Effector memory CD4-positive, alpha-beta T cell (primary cell): ENCODE measurements around the gene KTN1.

Experiments used
- DNase-seq, 3 donors: peaks; one replicate each; pipeline ENCODE4 v3.0.0-alpha.2; 2020
- H3K27ac ChIP-seq: 2 replicates; pipeline ENCODE4 v1.7.0; 2013; ENCODE audit warnings: mild to moderate bottlenecking, low read length, moderate library complexity; ENCODE audit not compliant: insufficient read depth, poor library complexity, severe bottlenecking
- H3K27me3 ChIP-seq: replicated peaks from 2 replicates; pipeline ENCODE4 v1.7.0; 2013; ENCODE audit warnings: mild to moderate bottlenecking, low read length; ENCODE audit not compliant: insufficient read depth, control insufficient read depth, poor library complexity, severe bottlenecking
- H3K36me3 ChIP-seq: 2 replicates; pipeline ENCODE4 v1.7.0; 2013; ENCODE audit warnings: mild to moderate bottlenecking, low read length, moderate library complexity; ENCODE audit not compliant: control insufficient read depth, insufficient read depth
- H3K4me1 ChIP-seq: 2 replicates; pipeline ENCODE4 v1.7.0; 2013; ENCODE audit warnings: low read length, mild to moderate bottlenecking; ENCODE audit not compliant: control insufficient read depth, insufficient read depth, poor library complexity, severe bottlenecking
- H3K4me3 ChIP-seq: 2 replicates; pipeline ENCODE4 v1.7.0; 2013; ENCODE audit warnings: low read length, low read depth, mild to moderate bottlenecking; ENCODE audit not compliant: insufficient read depth, poor library complexity, severe bottlenecking
- H3K9me3 ChIP-seq: 2 replicates; pipeline ENCODE4 v1.7.0; 2013; ENCODE audit warnings: mild to moderate bottlenecking, low read length, moderate library complexity; ENCODE audit not compliant: control insufficient read depth

Gene KTN1

DNA sequence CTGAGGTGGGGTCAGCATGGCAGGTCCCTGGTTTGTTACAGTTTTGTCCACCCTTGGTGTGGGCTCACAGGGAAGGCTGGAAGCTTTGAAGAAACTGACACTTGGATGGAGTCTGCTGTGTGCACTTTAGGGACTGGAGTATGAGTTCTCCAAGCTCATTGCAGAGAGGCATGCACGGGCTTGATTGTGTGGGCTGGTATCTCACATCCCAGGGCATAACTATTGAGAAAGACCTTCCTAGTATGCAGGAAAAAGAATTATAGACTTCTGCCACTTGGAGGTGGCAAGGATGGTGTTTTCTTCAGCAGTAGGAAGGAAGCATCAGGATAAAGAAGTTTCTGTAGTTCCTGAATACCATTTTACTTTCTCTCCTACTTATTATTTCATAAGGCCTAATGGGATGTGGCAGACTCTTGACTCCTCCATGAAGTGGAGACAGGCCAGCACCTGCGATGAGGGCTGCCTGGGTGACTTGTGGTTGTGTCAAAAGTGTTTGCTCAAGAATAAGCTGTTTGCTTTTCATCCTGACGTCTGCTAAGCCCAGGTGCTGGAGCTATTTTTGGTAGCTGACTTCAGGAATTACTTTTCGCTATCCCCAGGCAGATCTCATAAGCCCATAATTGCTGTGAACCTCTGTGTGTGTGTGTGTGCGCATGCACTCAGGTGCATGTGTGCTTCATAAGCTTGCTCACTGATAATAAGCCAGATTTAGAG is 125.8 kb downstream of the KTN1 start:
- H3K36me3 ChIP-seq: no peaks in the 10 kb centered on the region
- H3K9me3 ChIP-seq: no peaks in the 10 kb centered on the region
- H3K27me3 ChIP-seq: no peaks in the 10 kb centered on the region
- no peak for DNase-seq
- H3K4me3 ChIP-seq: no peak overlapping the region
- H3K4me1 ChIP-seq: no peaks in the 10 kb centered on the region
- no peak overlapping the region for H3K27ac ChIP-seq

DNA sequence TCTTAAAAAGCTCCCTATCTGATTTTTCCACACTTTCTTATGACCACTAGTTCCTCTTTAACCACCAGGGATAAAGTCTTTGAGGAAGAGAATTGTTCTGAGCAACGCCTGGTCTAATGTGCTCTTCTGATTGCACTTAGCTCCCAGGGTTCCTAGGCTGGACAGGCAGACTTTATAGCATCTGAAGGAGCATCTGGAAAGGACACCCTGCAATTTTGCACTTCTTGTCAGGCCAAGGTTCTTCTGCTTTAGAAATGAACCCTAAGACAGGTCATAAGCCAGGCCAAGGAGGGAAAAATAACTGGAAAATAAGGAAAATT is 126.3 kb downstream of the KTN1 start:
- H3K27ac ChIP-seq: no peak overlapping the region

DNA sequence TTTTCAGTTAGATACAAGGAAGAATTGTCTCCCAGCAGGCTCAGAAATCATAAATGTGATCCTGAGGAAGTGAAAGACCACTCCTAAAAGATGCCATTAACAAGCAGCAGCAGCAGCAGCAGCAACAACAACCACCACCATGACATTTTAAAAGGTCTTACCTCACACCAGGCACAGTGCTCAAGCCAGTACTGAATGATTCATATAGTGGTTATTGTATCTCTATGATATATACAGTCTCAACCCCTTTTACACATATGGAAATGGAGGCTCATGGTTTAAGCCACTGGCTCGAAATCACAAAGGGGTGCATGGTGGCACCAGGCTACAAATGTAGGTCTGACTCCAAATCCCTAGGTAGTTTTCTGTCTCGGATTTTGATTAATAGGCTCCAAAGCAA is 126.9 kb downstream of the KTN1 start:
- H3K36me3 ChIP-seq: no peaks in the 10 kb centered on the region
- H3K27ac ChIP-seq: no peak overlapping the region
- no peak overlapping the region for H3K4me3 ChIP-seq
- no peaks in the 10 kb centered on the region for H3K4me1 ChIP-seq
- H3K27me3 ChIP-seq: no peaks in the 10 kb centered on the region
- no peak for DNase-seq
- no peaks in the 10 kb centered on the region for H3K9me3 ChIP-seq

More for the DNA sequence above, 126.3 kb downstream of the KTN1 start:
- DNase-seq: no peak
- Histone ChIP-seq H3K4me3 (no peak overlapping the region), H3K9me3 (no peaks in the 10 kb centered on the region), H3K27me3 (no peaks in the 10 kb centered on the region), H3K36me3 (no peaks in the 10 kb centered on the region), H3K4me1 (no peaks in the 10 kb centered on the region)

DNA sequence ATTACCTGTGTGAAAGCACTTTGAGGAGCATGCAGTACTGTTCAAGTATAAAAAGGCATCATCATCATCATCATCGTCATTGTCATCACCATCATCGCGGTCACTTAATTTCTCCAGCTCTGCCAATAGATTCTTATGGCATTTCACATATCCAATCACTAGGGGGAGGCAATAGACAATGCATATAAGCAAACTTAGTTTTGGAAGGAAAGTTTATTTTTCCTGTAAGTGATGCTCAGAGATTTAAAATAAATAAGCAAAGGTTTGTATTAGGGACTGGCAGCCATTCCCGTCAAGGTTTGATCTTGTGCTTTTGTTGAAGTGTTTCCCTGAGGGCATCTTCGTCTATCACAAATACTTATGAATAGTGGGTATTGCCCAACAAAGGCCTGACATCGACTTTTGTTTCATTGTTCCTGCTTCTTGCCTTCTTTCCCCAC is 127.4 kb downstream of the KTN1 start:
- no peak overlapping the region for H3K27ac ChIP-seq
- H3K4me3 ChIP-seq: no peak overlapping the region
- no peaks in the 10 kb centered on the region for H3K36me3 ChIP-seq
- H3K4me1 ChIP-seq: no peaks in the 10 kb centered on the region
- no peaks in the 10 kb centered on the region for H3K9me3 ChIP-seq
- no peaks in the 10 kb centered on the region for H3K27me3 ChIP-seq
- DNase-seq: no peak

DNA sequence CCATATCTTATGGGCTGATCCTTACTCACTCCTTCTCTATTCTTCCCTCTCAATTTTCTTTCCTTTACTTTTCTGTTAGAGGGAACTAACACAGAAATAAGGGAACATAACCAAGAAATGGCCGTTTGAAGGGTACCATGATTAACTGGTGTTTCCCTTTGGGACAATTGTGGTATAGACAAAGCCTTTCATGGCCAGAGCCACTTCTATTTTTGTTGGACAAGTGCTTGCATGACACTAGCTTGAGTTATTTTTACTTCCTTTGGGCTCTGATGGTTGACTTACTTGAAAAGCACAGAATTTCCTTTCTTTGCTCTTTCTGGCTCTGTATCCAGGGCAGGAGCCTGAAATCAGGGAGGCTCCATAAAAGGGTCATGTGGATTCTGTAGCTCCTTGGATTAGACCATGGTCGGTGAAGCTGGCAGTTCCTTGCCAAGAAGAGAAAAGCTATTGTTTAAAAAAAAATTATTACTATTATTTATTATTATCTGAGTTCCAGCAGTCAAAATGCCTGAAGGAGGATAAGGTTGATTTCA is 130.6 kb downstream of the KTN1 start:
- no peaks in the 10 kb centered on the region for H3K9me3 ChIP-seq
- no peaks in the 10 kb centered on the region for H3K27me3 ChIP-seq
- H3K27ac ChIP-seq: no peak overlapping the region
- no peak overlapping the region for H3K4me3 ChIP-seq
- no peaks in the 10 kb centered on the region for H3K4me1 ChIP-seq
- no peak for DNase-seq
- H3K36me3 ChIP-seq: no peaks in the 10 kb centered on the region

DNA sequence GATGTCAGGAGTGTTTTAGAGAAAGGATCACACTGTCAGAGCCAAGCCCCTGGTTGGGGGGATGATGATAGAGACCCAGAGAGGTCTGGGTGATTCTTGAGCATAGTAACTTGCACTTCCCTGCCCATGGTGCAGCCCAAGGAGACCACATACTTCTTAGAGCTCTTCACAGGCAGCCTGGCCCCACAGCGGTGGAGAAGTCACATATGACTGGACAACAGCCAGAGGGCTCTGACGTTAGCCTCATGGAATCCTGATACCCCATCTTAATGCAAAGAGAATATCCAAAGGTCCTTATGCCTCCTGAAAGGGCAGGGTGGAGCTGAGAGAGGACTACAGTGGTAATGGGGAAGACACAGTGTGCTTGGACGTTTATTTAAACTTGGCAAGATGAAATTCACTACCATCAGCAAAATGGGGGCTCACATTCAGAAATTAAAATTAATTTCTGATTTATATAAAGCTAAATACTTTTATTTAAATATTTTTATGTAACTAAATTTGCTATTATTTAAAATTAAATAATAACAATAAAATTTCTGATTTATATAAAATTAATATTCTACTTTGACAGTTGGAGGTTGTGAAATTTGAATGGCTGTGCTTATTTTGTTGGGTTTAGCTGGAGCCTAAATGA is 131.3 kb downstream of the KTN1 start:
- Histone ChIP-seq H3K9me3 (no peaks in the 10 kb centered on the region), H3K27me3 (no peaks in the 10 kb centered on the region), H3K36me3 (no peaks in the 10 kb centered on the region), H3K4me3 (no peak overlapping the region), H3K27ac (no peak overlapping the region), H3K4me1 (no peaks in the 10 kb centered on the region)
- no peak for DNase-seq

DNA sequence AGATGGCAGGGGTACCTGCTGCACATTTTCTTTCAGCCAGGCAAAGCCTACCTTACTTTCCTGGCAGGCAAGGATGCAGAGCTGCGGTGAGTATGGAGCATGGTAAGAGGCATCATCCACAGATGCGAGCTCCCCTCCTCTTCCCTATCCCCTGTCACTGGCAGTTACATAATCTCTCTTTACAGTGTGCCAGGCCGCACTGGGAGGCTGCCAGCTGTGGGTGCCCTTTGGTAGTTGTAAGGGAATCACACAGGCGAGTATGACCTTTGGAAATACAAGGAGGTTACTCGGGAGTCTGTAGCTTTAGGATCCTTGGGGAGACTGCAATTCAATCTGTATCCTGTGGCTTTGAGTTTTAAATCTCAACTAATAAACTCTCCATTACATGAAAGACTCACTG is 132.5 kb downstream of the KTN1 start:
- no peak for DNase-seq
- no peaks in the 10 kb centered on the region for H3K4me1 ChIP-seq
- no peak overlapping the region for H3K4me3 ChIP-seq
- H3K27me3 ChIP-seq: no peaks in the 10 kb centered on the region
- no peaks in the 10 kb centered on the region for H3K9me3 ChIP-seq
- no peak overlapping the region for H3K27ac ChIP-seq
- H3K36me3 ChIP-seq: no peaks in the 10 kb centered on the region

DNA sequence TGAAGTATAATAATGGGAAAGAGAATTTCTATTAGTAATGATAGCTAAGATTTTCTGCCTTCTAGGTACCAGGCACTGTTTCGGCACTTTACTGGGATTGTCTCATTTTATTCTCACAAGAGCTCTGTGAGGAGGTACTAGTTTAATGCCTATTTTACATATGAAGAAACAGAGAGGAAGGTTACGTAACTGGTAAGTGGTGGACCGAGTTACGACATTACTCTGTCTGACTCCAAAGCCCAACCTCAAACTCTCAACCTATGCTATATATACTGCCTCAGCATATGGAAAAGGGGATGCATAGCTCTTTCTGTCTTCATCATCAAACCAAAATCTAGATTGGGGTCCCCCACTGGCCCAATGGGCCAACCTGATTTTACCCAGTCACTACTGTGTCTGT is 133.5 kb downstream of the KTN1 start:
- Histone ChIP-seq H3K27ac (no peak overlapping the region), H3K36me3 (no peaks in the 10 kb centered on the region), H3K4me3 (no peak overlapping the region), H3K27me3 (no peaks in the 10 kb centered on the region), H3K4me1 (no peaks in the 10 kb centered on the region), H3K9me3 (no peaks in the 10 kb centered on the region)
- DNase-seq: no peak

DNA sequence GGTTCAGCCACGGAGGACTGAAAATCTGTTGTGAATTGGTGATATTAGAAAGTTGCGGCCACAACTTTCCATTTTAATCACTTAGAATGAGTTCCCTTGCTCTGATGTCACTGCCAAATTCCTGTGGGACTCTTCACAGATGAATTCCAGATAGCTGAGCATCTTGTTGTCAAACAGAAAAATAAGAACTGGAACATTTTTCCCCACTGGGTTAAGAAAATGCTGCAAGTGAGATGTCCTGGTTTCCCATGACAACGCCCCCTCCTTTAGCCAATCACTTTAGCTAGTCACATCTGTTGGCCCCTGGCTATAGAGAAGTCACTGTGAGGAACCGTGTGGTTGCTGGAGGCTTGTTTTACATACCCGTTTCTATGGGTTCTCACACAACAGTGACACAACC is 135.9 kb downstream of the KTN1 start:
- H3K27me3 ChIP-seq: no peaks in the 10 kb centered on the region
- H3K27ac ChIP-seq: no peak overlapping the region
- no peaks in the 10 kb centered on the region for H3K9me3 ChIP-seq
- H3K4me3 ChIP-seq: no peak overlapping the region
- no peaks in the 10 kb centered on the region for H3K36me3 ChIP-seq
- DNase-seq: no peak
- no peaks in the 10 kb centered on the region for H3K4me1 ChIP-seq

DNA sequence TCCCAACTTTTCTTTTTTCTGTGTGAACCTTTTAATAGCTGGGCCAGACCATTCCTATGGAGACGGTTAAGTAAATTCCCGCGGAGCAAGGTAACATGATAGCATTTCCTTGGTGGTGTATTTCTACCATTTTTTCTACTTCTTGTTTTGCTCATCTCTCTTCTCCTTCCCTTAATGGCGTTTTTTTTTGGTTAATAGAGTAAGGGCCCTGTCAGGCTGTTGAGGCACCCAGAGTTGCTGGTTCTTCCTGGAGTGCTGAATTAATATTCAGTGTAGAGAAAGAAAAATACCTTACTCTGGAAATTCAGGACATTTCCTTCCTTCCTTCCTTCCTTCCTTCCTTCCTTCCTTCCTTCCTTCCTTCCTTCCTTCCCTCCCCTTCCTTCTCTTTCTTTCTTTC is 137.6 kb downstream of the KTN1 start:
- DNase-seq: no peak
- H3K4me3 ChIP-seq: no peak overlapping the region
- no peaks in the 10 kb centered on the region for H3K9me3 ChIP-seq
- no peak overlapping the region for H3K27ac ChIP-seq
- H3K36me3 ChIP-seq: no peaks in the 10 kb centered on the region
- H3K4me1 ChIP-seq: no peaks in the 10 kb centered on the region
- no peaks in the 10 kb centered on the region for H3K27me3 ChIP-seq
